Measurements from ENCODE around the gene SRSF1.

DNA sequence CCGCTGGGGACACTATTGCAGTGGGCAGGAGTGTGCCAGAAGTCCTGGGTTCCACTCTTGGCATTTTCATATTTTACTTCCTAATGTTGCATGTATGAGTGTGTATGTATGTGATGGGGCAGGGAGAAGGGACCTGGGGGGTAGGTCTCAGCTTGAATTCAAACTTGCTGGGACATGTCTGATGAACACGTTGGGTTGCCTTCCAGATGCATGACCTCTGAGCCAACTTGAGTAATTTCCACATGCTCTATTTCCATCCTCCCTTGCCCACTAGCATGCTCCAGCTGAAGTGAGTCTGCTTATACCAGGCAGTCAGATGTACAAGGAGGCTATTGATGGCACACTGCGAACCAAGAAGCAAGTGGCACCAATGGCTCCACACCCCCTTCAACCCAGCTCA lies 32.9 kb upstream of the SRSF1 start:
- TF ChIP-seq POLR2A (IDR thresholded peaks at IDR 0.05; ENCODE audit: low read depth, low read length) (no peak), TAF1 (IDR thresholded peaks at IDR 0.05; ENCODE audit: low read depth, low read length) (no peak), POLR2AphosphoS5 (IDR thresholded peaks at IDR 0.05; ENCODE audit: low read depth, low read length) (no peak), SPI1 (IDR thresholded peaks at IDR 0.05; ENCODE audit: low read depth, low read length) (no peak), POU2F2 (IDR thresholded peaks at IDR 0.05; ENCODE audit: low read depth, low read length) (no peak)
